PC-3 (cell line): ENCODE data around the gene DLGAP5. TPM values are rescaled to one million over a fixed set of nuclear protein-coding genes. Genes with fewer than 3 reads are reported as not detected.

ENCODE experiments used
- ATAC-seq: fragments of 200-7000 bp; cut with Tn5 transposase; 2 replicates; pipeline ENCODE4 v1.9.1; 2020; ENCODE audit warnings: mild to moderate bottlenecking, moderate library complexity
- BruUV-seq: library from RNA; stranded (reverse); fragments of 400-500 nt; replicated peaks from 2 replicates; lab custom pipeline; 2021; lab: Mats Ljungman, UMichigan
- CTCF ChIA-PET: fragments of 300-600 bp; sonication (Branson Sonifier 250); formaldehyde crosslinking; loops from one replicate; lab custom pipeline; 2022; ENCODE audit warnings: antibody characterized with exemption; lab: Charles Lee
- POLR2A ChIA-PET: fragments of 300-600 bp; sonication (Branson Sonifier 250); formaldehyde crosslinking; loops from one replicate; lab custom pipeline; 2022; ENCODE audit warnings: antibody characterized with exemption; ENCODE audit not compliant: unreplicated experiment; lab: Charles Lee
- DNase-seq: peaks from one replicate; pipeline ENCODE4 v3.0.0-alpha.2; 2015
- H2AFZ ChIP-seq: fragments of 300-600 bp; sonication (generic); 2 replicates; pipeline ENCODE4 v1.6.0; 2016; ENCODE audit warnings: antibody characterized with exemption, low read length
- H3F3A ChIP-seq: fragments of 300-600 bp; sonication (generic); one replicate; pipeline ENCODE4 v1.6.0; 2017; ENCODE audit warnings: antibody characterized with exemption, low read length, control low read depth, mild to moderate bottlenecking; ENCODE audit not compliant: unreplicated experiment
- H3K27ac ChIP-seq: fragments of 300-600 bp; sonication (generic); 2 replicates; pipeline ENCODE4 v1.5.1; 2016; ENCODE audit warnings: mild to moderate bottlenecking, low read length
- H3K27me3 ChIP-seq: fragments of 300-600 bp; sonication (generic); 2 replicates; pipeline ENCODE4 v1.6.1; 2016; ENCODE audit warnings: low read length, mixed read lengths
- H3K36me3 ChIP-seq: fragments of 300-600 bp; sonication (generic); 2 replicates; pipeline ENCODE4 v1.6.1; 2016; ENCODE audit warnings: low read depth, mixed run types, low read length, mixed read lengths
- H3K4me1 ChIP-seq: fragments of 300-600 bp; sonication (generic); 2 replicates; pipeline ENCODE4 v1.5.1; 2016; ENCODE audit warnings: low read length; ENCODE audit not compliant: insufficient read depth
- H3K4me2 ChIP-seq: fragments of 300-600 bp; sonication (generic); 2 replicates; pipeline ENCODE4 v1.6.0; 2016; ENCODE audit warnings: low read length
- H3K4me3 ChIP-seq: fragments of 300-600 bp; sonication (generic); 2 replicates; pipeline ENCODE4 v1.5.1; 2016; ENCODE audit warnings: mild to moderate bottlenecking, low read length, mixed read lengths
- H3K79me2 ChIP-seq: fragments of 300-600 bp; sonication (generic); 2 replicates; pipeline ENCODE4 v1.6.1; 2017; ENCODE audit warnings: low read length, mixed read lengths
- H3K9ac ChIP-seq: fragments of 300-600 bp; sonication (generic); 2 replicates; pipeline ENCODE4 v1.6.0; 2016; ENCODE audit warnings: mild to moderate bottlenecking, low read length
- H3K9me2 ChIP-seq: fragments of 300-600 bp; sonication (generic); replicated peaks from 2 replicates; pipeline ENCODE4 v1.6.1; 2016; ENCODE audit warnings: mixed run types, low read length, mixed read lengths
- H3K9me3 ChIP-seq: fragments of 300-600 bp; sonication (generic); 2 replicates; pipeline ENCODE4 v1.6.1; 2016; ENCODE audit warnings: low read length, mixed read lengths
- H4K20me1 ChIP-seq: fragments of 300-600 bp; sonication (generic); 2 replicates; pipeline ENCODE4 v1.6.1; 2016; ENCODE audit warnings: low read length, mixed read lengths
- EZH2 ChIP-seq: fragments of 300-600 bp; sonication (generic); IDR thresholded peaks from one replicate; pipeline ENCODE4 v1.6.1; 2017; ENCODE audit warnings: antibody characterized with exemption, mild to moderate bottlenecking, low read length; ENCODE audit not compliant: unreplicated experiment
- EZH2phosphoT487 ChIP-seq: fragments of 300-600 bp; sonication (generic); IDR thresholded peaks from 2 replicates; pipeline ENCODE4 v1.6.1; 2018; ENCODE audit warnings: mild to moderate bottlenecking, antibody characterized with exemption, low read length, borderline replicate concordance
- intact Hi-C: fragments of 100-400 bp; cut with micrococcal nuclease; formaldehyde crosslinking; loops from 2 replicates; pipeline ENCODE4 v1.9.0; 2023
- total RNA-seq: library from RNA; depleted of rRNA; stranded (reverse); fragments of >200 nt; gene quantifications from 2 replicates; pipeline ENCODE4 v1.2.3, GENCODE V29; 2014
- TF ChIP-seq, protein P1 (sequence below): fragments of 300-600 bp; sonication (generic); conservative IDR thresholded peaks from 2 replicates; pipeline ENCODE4 v1.5.1; 2017; ENCODE audit warnings: antibody characterized with exemption, low read depth, mild to moderate bottlenecking, low read length

Gene DLGAP5
- total RNA-seq, 1 experiment from 2014 or later = 97.9 TPM

GRCh38 chr14:55133416-55133815 lies 58.0 kb downstream of the DLGAP5 start:
- no peak for TF ChIP-seq EZH2phosphoT487
- intact Hi-C loops = no loop called here
- Histone ChIP-seq H3K36me3 (peaks cover 39% of the 10 kb centered on the region), H4K20me1 (peaks cover 71% of the 10 kb centered on the region), H3K4me3 (no peak overlapping the region), H3K4me1 (peaks cover 23% of the 10 kb centered on the region), H2AFZ (no peak overlapping the region), H3K9ac (no peak overlapping the region), H3K79me2 (peaks cover 86% of the 10 kb centered on the region), H3K9me2 (no peaks in the 10 kb centered on the region), H3K27me3 (no peaks in the 10 kb centered on the region), H3K9me3 (no peaks in the 10 kb centered on the region), H3F3A (no peaks in the 10 kb centered on the region), H3K27ac (no peak overlapping the region), H3K4me2 (no peak overlapping the region)
- POLR2A ChIA-PET = interaction anchor here (1.2 kb wide), 1 partner anchor 30 kb away, joined by 4 read pairs; no protein-coding TSS in a partner anchor
- CTCF ChIA-PET = no interaction called here
- no TSS peak for BruUV-seq
- no peak for DNase-seq
- no peak for ATAC-seq

GRCh38 chr14:55131370-55132137 lies 59.8 kb downstream of the DLGAP5 start:
- Histone ChIP-seq H3K4me2 (peak overlapping the region; percentile 83), H3K27me3 (no peaks in the 10 kb centered on the region), H3F3A (peaks cover 10% of the 10 kb centered on the region), H3K9me3 (no peaks in the 10 kb centered on the region), H3K4me3 (peak overlapping the region; percentile 73), H3K79me2 (peaks cover 72% of the 10 kb centered on the region), H3K9me2 (no peaks in the 10 kb centered on the region), H2AFZ (no peak overlapping the region), H3K27ac (no peak overlapping the region), H4K20me1 (peaks cover 56% of the 10 kb centered on the region), H3K9ac (no peak overlapping the region), H3K36me3 (peaks cover 22% of the 10 kb centered on the region), H3K4me1 (peaks cover 40% of the 10 kb centered on the region)
- ATAC-seq (no peak), DNase-seq (peak; percentile 44)
- ChIA-PET CTCF (interaction anchor here (0.6 to 0.8 kb wide), 4 partner anchors 29 to 59 kb away, joined by 4 to 15 read pairs (median 6); no protein-coding TSS in a partner anchor), POLR2A (interaction anchor here (0.6 to 1.1 kb wide), 2 partner anchors 29 to 37 kb away, joined by 5 read pairs; no protein-coding TSS in a partner anchor)
- BruUV-seq = no TSS peak
- intact Hi-C loops = loop anchor here (2.0 kb wide), 2 partner anchors 29 to 59 kb away; partner anchors contain the start of gene DLGAP5
- TF ChIP-seq, protein P1, sequence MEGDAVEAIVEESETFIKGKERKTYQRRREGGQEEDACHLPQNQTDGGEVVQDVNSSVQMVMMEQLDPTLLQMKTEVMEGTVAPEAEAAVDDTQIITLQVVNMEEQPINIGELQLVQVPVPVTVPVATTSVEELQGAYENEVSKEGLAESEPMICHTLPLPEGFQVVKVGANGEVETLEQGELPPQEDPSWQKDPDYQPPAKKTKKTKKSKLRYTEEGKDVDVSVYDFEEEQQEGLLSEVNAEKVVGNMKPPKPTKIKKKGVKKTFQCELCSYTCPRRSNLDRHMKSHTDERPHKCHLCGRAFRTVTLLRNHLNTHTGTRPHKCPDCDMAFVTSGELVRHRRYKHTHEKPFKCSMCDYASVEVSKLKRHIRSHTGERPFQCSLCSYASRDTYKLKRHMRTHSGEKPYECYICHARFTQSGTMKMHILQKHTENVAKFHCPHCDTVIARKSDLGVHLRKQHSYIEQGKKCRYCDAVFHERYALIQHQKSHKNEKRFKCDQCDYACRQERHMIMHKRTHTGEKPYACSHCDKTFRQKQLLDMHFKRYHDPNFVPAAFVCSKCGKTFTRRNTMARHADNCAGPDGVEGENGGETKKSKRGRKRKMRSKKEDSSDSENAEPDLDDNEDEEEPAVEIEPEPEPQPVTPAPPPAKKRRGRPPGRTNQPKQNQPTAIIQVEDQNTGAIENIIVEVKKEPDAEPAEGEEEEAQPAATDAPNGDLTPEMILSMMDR = 0 out of 2 replicates have a peak, but pooled peaks have one; percentile 33
- TF ChIP-seq EZH2 = no peak

GRCh38 chr14:55130196-55130550 lies 61.2 kb downstream of the DLGAP5 start:
- H4K20me1 ChIP-seq = peaks cover 44% of the 10 kb centered on the region
- no peaks in the 10 kb centered on the region for H3K9me2 ChIP-seq
- H3K27ac ChIP-seq = peak overlapping the region; percentile 70
- peak overlapping the region; percentile 87 for H3K9ac ChIP-seq
- no peaks in the 10 kb centered on the region for H3K27me3 ChIP-seq
- peaks cover 10% of the 10 kb centered on the region for H3F3A ChIP-seq
- H3K4me2 ChIP-seq = peak overlapping the region; percentile 83
- H3K4me1 ChIP-seq = peaks cover 53% of the 10 kb centered on the region
- intact Hi-C loops = loop anchor here (2.0 kb wide), 2 partner anchors 31 to 61 kb away; partner anchors contain the start of gene DLGAP5
- CTCF ChIA-PET = interaction anchor here (2.0 kb wide), 1 partner anchor 27 kb away, joined by 6 read pairs; no protein-coding TSS in a partner anchor
- TF ChIP-seq, protein P1 = no peak
- TF ChIP-seq EZH2 (no peak), EZH2phosphoT487 (no peak)
- H3K4me3 ChIP-seq = peak overlapping the region; percentile 73
- BruUV-seq = TSS peak; percentile 43
- POLR2A ChIA-PET = interaction anchor here (0.6 to 2.4 kb wide), 3 partner anchors 16 to 679 kb away, joined by 3 to 45 read pairs (median 4); no protein-coding TSS in a partner anchor
- no peaks in the 10 kb centered on the region for H3K9me3 ChIP-seq
- H2AFZ ChIP-seq = peak overlapping the region; percentile 66
- H3K79me2 ChIP-seq = peaks cover 59% of the 10 kb centered on the region
- peak; percentile 37 for ATAC-seq
- peaks cover 20% of the 10 kb centered on the region for H3K36me3 ChIP-seq
- peak; percentile 97 for DNase-seq
